HG02678 (cell line): ENCODE data around the gene OR2AT4.
"Not testable (repeated sequence)": the region's sequence is repeated elsewhere in the genome, so short reads cannot be mapped to it uniquely, and the experiment has no call there.

Experiments used
- ATAC-seq: cut with Tn5 transposase; IDR thresholded peaks from one replicate; pipeline ENCODE4 v1.9.1; 2021; ENCODE audit warnings: mild to moderate bottlenecking, moderate library complexity; ENCODE audit not compliant: unreplicated experiment

The OR2AT4 gene

GRCh38 chr11:75103380-75104026 lies 6.8 kb upstream of the OR2AT4 start:
- ATAC-seq, result no peak

- ATAC-seq, result no peak
These were observed 4.9 kb upstream of the OR2AT4 start for GRCh38 chr11:75101424-75102128.

GRCh38 chr11:75100314-75100713 lies 3.6 kb upstream of the OR2AT4 start:
- ATAC-seq, result peak; percentile 90

- no peak for ATAC-seq
These were observed 3.0 kb upstream of the OR2AT4 start for GRCh38 chr11:75099635-75100034.

- not testable (repeated sequence) for ATAC-seq
These were observed 2.3 kb upstream of the OR2AT4 start for GRCh38 chr11:75098835-75099439.

GRCh38 chr11:75098181-75098580 lies 1.5 kb upstream of the OR2AT4 start:
- ATAC-seq, result not testable (repeated sequence)

- ATAC-seq, result no peak
These were observed 489 bp upstream of the OR2AT4 start for GRCh38 chr11:75097173-75097557.

- not testable (repeated sequence) for ATAC-seq
These were observed 2.3 kb downstream of the OR2AT4 start for GRCh38 chr11:75094382-75094781.

GRCh38 chr11:75090671-75091177 lies 6.0 kb downstream of the OR2AT4 start:
- ATAC-seq, result no peak

GRCh38 chr11:75087319-75088305 lies 9.1 kb downstream of the OR2AT4 start:
- no peak for ATAC-seq

- no peak for ATAC-seq
These were observed 11.8 kb downstream of the OR2AT4 start for GRCh38 chr11:75084883-75085282.

- no peak for ATAC-seq
These were observed 13.5 kb downstream of the OR2AT4 start for GRCh38 chr11:75083217-75083605.

- no peak for ATAC-seq
These were observed 14.0 kb downstream of the OR2AT4 start for GRCh38 chr11:75082601-75083216.

GRCh38 chr11:75079546-75079945 lies 17.1 kb downstream of the OR2AT4 start:
- no peak for ATAC-seq

GRCh38 chr11:75078233-75078632 lies 18.4 kb downstream of the OR2AT4 start:
- no peak for ATAC-seq

- ATAC-seq, result no peak
These were observed 19.4 kb downstream of the OR2AT4 start for GRCh38 chr11:75077316-75077715.

- no peak for ATAC-seq
These were observed 20.0 kb downstream of the OR2AT4 start for GRCh38 chr11:75076671-75077070.

GRCh38 chr11:75073459-75074190 lies 23.1 kb downstream of the OR2AT4 start:
- no peak for ATAC-seq

- ATAC-seq, result no peak
These were observed 24.1 kb downstream of the OR2AT4 start for GRCh38 chr11:75072582-75072981.

GRCh38 chr11:75069473-75069872 lies 27.2 kb downstream of the OR2AT4 start:
- ATAC-seq, result no peak
